ENCODE data around the gene CABP1.
"Not testable (repeated sequence)": the region's sequence is repeated elsewhere in the genome, so short reads cannot be mapped to it uniquely, and the experiment has no call there.

The CABP1 gene

DNA sequence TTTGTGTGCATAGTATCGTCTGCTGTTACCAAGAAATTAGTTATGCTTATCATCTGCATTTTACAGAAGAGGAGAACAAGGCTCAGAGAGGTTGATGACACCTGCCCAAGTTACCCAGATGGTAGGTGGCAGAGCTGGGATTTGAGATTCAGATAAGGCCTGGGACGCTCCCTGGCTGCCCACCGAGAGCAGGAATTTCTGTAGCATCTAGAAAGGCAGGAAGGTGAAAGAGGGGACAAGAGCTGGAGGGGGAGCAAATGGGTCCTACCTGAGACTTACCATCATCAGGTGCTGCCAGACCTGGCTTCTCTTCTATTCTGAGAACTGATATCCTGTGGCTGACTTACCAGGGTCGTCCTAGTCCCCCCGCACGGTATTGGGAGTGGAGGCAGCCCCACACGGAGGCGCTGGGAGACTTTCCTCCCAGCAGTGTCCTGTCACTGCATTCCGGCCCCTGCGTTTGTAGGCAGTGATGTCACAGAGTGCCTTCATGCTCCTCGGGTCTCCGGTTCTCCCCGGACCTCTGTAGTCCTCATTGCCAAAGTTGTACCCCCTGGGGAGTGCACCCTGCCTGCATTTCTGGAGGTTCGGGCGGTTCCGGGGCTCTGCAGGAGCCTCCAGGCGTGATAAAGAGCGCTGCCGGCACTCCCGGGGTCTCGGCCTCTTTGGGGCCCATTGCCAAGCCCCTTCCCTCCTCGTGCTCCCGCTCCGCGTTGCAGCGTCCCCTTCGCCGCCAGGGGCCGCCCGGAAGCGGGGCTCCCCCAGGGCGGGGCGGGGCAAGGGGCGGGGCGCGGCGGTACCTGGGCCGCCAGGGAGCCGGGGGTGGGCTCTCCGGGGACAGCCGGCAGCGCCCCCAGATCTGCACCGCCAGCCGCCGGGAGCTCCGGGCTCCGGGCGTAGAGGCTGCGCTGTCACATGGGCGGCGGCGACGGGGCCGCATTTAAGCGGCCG is at the start of gene CABP1:
CABP1 (plus strand) TSS at position 856 of the 951 bp plus-strand sequence; CDS start at position 916, 60 bp downstream.
- no peak for DNase-seq (ENCODE audit: low read depth)

DNA sequence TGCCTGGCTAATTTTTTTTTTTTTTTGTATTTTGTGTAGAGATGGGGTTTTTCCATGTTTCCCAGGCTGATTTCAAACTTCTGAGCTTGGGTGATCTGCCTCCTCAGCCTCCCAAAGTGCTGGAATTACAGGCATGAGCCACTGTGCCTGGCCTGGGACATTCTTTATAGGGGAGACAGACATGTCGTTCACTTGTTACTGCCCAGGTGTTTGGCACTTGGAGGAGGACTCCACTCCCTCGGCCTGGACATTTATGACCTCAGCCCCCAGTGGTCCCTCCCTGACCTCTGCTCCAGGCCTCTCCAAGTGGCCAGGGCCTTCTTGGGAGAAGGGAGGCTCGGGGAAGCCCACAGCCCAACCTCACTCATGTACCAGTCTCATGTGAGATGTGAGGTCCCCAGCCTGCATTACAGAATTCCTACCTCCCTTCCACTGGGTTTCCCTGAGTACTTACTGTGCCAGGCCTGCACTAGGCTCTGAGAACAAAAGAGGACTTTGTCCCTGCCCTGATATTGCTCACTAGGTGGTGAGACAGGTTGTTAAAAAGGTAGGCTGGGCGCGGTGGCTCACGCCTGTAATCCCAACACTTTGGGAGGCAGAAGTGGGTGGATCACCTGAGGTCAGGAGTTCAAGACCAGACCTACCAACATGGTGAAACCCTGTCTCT is 49.6 kb upstream of the CABP1 start:
- DNase-seq (ENCODE audit: low read depth) = no peak

DNA sequence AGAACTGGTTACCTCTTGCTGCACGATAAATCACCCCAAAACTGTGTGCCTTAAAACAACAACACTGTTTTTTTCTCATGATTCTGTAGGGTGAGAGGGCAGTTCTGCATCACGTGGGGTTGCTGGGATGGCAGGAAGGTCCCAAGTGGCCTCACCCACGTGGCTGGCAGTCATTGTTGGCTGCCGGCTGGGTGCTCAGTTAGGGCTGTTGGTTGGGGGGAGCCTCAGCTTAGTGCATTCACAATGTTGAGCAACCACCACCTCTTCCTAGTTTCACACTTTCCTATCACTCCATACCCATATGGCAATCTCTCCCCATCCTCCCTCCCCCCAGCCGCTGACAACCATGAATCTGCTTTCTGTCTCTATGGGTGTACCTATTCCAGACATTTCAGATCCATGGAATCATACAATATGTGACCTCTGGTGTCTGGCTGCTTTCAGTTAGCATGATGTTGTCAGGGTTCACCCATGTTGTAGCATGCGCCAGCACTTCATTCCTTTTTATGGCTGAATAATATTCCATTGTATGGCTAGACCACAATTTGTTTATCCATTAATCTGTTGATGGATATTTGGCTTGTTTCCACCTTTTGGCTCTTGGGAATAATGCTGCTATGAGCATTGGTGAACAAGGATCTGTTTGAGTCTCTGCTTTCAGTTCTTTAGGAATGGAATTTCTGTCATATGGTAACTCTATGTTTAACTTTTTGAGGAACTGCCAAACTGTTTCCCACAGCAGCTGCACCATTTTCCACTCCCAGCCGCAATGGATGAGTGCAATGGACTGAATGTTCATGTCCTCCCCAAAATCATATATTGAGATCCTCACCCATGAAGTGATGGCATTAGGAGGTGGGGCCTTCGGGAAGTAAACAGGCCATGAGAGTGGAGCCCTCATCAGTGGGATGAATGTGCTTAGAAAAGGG is 48.0 kb upstream of the CABP1 start:
- DNase-seq (ENCODE audit: low read depth) = no peak

DNA sequence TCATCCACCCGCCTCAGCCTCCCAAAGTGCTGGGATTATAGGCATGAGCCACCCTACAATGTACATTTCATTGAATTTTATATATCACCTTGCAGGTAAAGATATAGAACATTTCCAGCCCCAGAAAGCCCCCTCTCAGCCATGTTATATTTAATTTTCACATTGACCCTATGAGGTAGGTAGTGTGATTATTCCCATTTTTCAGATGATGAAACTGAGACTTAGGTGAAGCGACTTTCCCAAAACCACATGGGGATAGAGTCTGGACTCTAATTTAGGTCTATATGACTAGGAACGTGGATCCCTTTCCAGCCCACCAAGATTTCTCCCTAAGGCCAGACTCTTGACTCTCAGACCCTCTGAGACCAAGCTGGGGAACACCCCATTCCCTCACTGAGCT is 43.5 kb upstream of the CABP1 start:
- no peak for DNase-seq (ENCODE audit: low read depth)

DNA sequence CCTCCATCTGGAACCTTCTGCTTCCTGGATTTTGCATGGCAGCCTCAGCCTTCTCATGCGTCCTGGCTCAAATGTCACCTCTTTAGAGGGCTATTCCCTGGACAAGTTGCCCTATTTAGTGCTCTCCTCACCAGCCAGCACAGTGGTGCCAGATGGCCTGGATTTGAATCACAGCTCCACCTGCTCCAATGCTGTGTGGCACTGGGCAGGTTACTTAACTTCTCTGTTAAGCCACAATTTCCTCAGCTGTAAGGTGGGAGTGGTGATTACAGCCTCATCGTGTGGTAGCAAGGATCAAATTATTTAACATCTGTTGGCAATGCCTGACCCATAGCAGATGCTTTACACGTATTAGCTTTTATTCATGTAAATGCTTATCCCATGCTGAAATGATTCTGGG is 42.6 kb upstream of the CABP1 start:
- DNase-seq (ENCODE audit: low read depth) = no peak

DNA sequence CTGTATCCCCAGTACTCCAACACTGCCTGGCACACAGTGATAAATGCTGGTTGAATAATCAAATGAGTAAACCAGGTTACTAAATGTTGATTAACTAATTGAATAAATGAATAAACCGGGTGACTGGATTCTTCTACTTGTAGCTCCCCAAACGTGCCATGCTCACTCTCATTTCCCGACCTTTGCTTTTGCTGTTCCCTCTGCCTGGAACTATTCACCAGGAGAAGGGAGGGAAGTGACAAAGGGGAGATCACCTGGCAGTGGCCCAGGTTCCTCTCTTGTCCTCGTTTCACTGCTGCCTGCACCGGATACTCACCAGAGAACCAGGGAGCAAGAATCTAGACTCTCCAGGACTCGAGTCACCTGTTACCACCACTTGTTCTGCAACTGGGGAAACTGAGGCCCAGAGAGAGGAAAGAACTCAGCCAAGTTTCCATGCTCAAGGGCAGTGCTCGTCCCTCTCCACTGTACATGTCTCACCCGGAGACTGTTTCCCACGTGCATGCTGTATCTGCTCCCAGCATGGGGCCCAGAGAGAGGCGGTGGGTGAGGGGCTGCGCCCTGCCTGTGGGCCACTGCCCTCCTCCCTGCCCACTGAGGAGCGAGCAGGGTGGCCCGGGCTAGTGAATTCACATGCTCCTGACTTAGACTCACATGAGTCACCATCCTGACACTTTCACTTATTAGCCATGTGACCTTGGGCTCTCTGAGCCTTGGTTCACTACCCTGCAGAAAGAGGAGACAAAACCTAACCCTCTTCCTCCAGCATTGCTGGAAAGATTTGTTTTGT is 41.6 kb upstream of the CABP1 start:
- DNase-seq (ENCODE audit: low read depth) = no peak

DNA sequence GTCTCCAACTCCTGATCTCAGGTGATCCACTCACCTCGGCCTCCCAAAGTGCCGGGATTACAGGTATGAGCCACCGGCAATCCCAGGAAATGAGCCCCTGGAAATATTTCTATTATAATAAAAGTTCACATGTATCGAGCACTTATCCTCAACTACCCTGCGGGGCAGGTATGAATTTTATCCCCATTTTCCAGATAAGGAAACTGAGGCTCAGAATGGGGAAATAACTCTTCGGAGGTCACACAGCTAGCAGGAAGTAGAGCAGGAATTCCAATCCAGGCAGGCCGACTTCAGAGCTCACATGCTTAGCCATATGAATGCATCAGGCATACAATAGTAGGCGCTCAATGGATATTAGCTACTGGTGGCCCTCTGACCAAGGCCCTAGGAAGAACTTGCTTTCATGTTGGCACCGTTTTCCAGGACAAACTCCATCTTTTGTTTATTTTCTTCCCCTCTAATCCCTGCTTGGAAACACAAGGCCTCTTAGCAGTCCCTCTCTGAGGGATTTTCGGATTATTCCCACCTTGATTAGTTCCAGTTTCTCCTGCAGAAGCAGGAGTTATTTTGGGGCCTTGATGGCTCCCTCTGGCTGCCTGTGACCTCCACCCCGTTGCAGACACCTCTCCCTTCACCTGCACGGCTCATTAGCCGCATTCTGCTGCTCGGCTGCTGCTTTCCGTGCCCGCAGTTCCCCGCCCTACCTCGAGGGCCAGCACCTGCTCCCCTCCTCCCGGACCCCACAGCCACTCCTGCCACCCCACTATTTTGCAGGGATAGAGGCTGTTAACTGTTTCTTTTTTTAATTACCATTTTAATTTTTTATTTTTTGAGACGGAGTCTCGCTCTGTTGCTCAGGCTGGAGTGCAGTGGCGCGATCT is 40.5 kb upstream of the CABP1 start:
- no peak for DNase-seq (ENCODE audit: low read depth)

DNA sequence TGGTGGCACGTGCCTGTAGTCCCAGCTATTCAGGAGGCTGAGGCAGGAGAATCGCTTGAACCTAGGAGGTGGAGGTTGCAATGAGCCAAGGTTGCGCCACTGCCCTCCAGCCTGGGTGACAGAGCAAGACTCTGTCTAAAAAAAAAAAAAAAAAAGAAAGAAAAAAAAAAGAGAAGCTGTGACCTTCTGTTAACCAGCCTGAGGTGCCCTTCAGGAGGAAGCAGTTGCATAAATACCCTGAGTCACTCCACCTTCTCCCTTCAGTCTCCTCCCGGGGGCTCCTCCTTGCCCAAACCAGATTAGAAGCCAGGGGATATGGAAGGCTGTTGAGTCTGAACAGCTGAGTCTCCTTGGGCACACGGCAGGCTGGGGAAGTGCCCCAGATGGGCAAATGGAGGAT is 38.0 kb upstream of the CABP1 start:
- DNase-seq (ENCODE audit: low read depth) = not testable (repeated sequence)

DNA sequence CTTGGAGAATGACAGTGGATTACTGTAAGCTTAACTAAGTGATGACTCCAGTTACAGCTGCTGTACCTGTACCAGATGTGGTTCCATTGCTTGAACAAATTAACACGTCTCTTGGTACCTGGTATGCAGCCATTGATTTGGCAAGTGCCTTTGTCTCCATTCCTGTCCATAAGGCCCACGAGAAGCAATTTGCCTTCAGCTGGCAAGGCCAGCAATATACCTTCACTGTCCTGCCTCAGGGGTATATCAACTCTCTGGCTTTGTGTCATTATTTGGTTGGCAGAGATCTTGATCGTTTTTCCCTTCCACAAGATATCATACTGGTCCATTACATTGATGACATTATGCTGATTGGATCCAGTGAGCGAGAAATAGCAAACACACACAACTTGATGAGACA is 29.9 kb upstream of the CABP1 start:
- DNase-seq (ENCODE audit: low read depth) = no peak

DNA sequence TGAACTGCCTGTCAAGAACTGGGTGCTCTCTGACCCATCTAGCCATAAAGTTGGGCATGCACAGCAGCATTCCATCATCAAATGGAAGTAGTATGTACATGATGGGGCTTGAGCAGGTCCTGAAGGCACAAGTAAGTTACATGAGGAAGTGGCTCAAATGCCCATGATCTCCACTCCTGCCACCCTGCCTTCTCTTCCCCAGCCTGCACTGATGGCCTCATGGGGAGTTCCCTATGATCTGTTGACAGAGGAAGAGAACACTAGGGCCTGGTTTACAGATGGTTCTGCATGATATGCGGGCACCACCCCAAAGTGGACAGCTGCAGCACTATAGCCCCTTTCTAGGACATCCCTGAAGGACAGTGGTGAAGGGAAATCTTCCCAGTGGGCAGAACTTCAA is 28.9 kb upstream of the CABP1 start:
- DNase-seq (ENCODE audit: low read depth) = not testable (repeated sequence)

DNA sequence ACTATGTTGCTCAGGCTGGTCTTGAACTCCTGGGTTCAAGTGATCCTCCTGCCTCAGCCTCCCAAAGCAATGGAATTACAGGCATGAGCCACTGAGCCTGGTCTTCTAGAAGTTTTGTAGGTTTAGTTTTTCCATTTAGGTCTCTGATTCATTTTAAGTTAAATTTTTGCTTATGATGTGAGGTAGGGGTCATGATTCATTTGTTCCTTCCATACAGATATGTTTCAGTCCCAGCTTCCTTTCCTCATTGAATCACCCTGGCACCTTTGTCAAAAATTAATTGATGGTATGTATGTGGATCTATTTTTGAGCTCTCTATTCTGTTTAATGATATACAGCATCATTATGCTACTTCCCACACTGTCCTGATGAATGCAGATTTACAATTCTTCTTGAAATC is 25.6 kb upstream of the CABP1 start:
- no peak for DNase-seq (ENCODE audit: low read depth)

DNA sequence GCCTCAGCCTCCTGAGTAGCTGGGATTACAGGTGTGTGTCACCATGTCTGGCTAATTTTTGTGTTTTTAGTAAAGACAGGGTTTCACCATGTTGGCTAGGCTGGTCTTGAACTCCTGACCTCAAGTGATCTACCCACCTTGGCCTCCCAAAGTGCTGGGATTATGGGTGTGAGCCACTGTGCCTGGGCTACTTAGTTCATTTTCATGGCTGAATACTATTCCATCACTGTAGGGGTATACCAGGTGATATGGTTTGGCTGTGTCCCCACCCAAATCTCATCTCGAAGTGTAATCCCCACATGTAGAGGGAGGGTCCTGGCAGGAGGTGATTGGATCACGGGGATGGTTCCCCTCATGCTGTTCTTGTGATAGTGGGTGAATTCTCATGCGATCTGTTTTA is 23.2 kb upstream of the CABP1 start:
- not testable (repeated sequence) for DNase-seq (ENCODE audit: low read depth)

DNA sequence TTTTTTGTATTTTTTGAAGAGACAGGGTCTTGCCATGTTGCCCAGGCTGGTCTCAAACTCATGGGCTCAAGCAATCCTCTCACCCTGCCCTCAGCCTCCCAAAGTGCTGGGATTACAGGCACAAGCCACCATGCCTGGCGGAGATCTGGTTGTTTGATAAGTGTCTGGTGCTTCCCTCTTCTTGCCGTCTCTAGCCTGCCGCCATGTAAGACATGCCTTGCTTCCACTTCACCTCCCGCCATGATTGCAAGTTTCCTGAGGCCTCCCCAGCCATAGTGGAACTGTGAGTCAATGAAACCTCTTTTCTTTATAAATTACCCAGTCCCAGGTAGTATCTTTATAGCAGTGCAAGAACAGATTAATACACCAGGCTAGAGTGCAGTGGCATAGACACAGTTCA is 22.7 kb upstream of the CABP1 start:
- DNase-seq (ENCODE audit: low read depth) = not testable (repeated sequence)

DNA sequence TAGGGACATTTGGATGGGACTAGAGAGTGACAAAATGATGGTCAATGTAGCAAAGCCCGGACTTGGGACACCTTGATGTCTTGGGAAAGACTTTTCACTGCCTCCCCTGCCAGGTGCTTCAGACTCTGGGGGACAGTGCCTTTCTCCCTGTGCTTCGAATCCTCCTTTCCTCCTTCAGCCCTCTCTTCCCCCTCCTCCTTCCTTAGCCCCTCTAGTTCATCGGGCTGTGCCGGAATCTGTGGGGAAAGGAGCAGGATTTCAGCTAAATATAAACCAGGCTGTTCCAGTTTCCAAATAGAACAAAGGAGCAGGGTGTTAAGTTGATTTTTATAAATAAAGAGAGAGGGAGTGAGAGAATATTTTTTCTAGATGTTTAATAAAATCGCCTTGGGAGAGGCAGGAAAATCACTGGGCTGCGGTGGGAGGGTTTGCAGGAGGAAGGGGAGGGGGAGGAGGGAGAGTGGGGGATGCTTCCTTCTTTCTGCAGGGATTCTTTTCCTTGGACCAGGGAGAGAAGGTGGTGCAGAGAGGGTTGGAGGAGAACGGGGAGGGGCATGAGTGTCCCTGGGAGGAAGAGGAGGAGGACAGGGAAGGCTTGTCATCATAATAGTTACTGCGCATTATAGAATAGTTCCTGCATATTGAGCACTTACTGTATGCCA is 21.3 kb upstream of the CABP1 start:
- DNase-seq (ENCODE audit: low read depth) = no peak

DNA sequence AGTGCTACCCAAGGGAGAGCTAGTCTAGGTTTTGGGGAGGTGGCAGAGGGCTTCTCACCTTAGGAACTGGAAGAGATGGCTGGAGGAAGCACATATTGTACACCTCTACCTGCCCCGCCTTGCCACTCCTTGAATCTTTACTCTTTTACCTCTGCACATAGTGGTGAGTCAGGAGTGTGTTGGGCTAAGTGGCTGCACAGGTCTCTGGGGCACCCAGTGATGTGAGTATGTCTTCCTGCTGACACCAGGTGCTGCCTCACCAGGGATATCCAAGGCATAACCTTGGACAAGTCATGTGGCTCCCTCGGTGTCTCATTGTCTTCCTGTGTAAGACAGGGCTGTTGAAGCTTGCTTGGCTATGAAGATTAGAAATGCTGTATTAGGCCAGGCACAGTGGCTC is 19.8 kb upstream of the CABP1 start:
- DNase-seq (ENCODE audit: low read depth) = no peak

DNA sequence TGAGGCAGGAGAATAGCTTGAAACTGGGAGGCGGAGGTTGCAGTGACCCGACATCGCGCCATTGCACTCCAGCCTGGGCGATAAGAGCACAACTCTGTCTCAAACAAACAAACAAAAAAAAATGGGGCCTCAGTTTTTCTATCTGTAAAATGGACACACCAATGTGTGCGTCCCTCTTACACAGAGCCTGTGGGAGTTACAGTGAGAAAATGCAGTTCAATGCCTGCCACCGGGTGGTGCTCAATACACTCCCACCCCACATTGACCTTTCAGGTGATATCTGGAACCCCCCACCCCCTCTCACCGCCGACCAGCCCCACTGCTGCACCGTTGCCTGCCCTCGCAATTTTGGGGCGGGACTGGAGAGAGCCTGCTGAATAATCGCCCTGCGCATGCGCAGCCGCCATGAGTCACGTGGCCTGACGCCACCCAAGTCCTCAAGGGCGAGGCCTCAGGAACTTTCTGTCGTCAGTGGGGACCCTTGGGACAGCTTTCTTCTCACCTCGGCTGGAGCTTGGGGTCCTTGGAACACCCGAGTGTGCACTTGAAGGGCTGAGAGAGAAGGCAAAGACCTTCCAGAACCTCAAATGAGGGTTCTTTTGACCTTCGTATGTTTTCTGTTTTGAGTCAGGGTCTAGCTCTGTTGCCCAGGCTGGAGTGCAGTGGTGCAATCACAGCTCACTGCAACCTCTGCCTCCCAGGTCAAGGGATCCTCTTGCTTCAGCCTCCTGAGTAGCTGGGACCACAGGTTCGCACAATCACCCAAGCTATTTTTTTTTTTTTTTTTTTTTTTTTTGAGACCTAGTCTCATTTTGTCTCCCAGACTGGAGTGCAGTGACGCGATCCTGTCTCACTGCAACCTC is 14.6 kb upstream of the CABP1 start:
- DNase-seq (ENCODE audit: low read depth) = no peak

DNA sequence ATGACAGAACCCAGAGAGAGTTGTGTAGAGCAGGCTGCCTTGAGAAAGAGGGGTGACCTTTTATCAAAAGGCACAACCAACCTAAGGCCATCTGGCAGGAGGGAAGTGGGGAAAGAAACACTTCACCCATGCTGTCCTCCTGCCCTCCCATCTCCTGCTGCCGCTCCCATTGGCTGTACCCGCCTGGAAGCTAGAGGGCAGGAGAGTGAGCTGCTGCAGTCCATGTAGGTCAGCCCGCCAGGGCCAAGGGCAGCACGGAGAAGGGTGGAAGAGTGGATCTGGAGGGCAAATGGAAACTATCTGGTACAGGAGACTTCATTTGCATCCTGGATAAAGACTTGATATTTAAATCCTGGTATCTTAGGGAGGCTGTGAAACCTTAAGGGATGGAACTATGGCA is 11.5 kb upstream of the CABP1 start:
- DNase-seq (ENCODE audit: low read depth) = no peak

DNA sequence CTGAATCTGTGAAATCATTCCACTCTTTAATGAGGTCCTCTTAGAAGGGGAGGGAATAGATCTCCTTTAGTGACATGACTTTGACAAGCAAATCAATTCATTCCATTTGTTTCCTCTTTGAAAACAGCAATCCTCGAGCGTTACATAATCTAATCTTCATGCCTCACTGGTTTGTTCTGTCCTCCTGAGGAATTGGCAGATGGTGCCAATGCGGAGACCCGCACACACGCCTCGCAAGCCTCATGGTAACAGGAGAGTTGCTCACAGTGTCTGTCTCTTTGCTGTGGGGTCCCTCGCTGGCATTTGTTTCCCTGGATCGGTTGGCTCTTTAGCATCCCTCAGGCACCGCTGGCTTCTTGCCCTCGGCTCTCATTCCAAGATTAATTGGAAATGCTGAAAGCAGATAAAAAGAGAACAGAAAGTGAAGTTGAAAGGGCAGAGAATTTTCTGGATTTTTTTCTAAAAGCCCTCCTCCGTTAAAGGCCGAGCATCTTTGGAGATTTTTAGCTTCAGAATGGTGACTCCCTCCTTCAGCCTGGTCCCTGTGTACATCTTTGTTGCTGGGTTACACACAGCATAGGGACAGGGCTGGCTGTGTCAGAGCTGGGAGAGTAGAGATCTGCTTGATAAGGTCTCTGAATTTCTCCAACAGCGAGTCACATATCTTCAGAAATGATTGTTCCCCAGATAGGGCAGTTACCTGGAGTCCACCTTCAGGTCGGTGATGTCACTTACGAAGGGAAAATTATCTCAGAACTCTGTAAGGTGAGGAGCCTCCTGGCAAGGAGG is 10.1 kb upstream of the CABP1 start:
- DNase-seq (ENCODE audit: low read depth) = no peak
